DND-41 (cell line): ENCODE data around the gene CTRB2.
A peak's percentile ranks its signal among the peaks of the same experiment; 100 is the strongest.

Experiments
- ATAC-seq: fragments of 200-7000 bp; cut with Tn5 transposase; 3 replicates; pipeline ENCODE4 v1.9.1; 2021; ENCODE audit warnings: low read depth; ENCODE audit not compliant: insufficient read depth
- DNase-seq: peaks from one replicate; pipeline ENCODE4 v3.0.0-alpha.2; 2020
- H2AFZ ChIP-seq: 2 replicates; pipeline ENCODE4 v1.6.0; 2012; ENCODE audit warnings: low read depth, low read length
- H3K27ac ChIP-seq: 2 replicates; pipeline ENCODE4 v1.5.1; 2012; ENCODE audit warnings: low read length, inconsistent platforms
- H3K27me3 ChIP-seq: fragments of 200-600 bp; sonication (generic); 2 replicates; pipeline ENCODE4 v1.6.0; 2012; ENCODE audit warnings: low read length, mild to moderate bottlenecking, inconsistent platforms; ENCODE audit not compliant: insufficient read depth, poor library complexity
- H3K36me3 ChIP-seq: 2 replicates; pipeline ENCODE4 v1.5.1; 2012; ENCODE audit warnings: low read length, inconsistent platforms; ENCODE audit not compliant: insufficient read depth
- H3K4me1 ChIP-seq: 2 replicates; pipeline ENCODE4 v1.5.1; 2012; ENCODE audit warnings: mild to moderate bottlenecking, low read length; ENCODE audit not compliant: insufficient read depth
- H3K4me2 ChIP-seq: 2 replicates; pipeline ENCODE4 v1.6.0; 2012; ENCODE audit warnings: mild to moderate bottlenecking, moderate library complexity, low read length, inconsistent platforms; ENCODE audit not compliant: insufficient read depth
- H3K4me3 ChIP-seq, 2 experiments: fragments of 200-600 bp in 1 of 2; shearing (Covaris generic) in 1 of 2; 2 replicates each; pipeline ENCODE4 v1.5.1; 2012 to 2016; ENCODE audit warnings: inconsistent platforms in 2 of 2, low read length in 2 of 2, mild to moderate bottlenecking in 2 of 2, low read depth in 1 of 2, moderate library complexity in 1 of 2
- H3K79me2 ChIP-seq: 2 replicates; pipeline ENCODE4 v1.6.0; 2012; ENCODE audit warnings: low read length, inconsistent platforms; ENCODE audit not compliant: insufficient read depth
- H3K9ac ChIP-seq: 2 replicates; pipeline ENCODE4 v1.6.0; 2012; ENCODE audit warnings: low read depth, mild to moderate bottlenecking, inconsistent platforms, low read length, moderate library complexity
- H3K9me3 ChIP-seq: 2 replicates; pipeline ENCODE4 v1.5.1; 2012; ENCODE audit warnings: low read length, moderate library complexity, mild to moderate bottlenecking, inconsistent platforms; ENCODE audit not compliant: insufficient read depth, severe bottlenecking
- H4K20me1 ChIP-seq: 2 replicates; pipeline ENCODE4 v1.6.0; 2012; ENCODE audit warnings: low read length; ENCODE audit not compliant: insufficient read depth
- CTCF ChIP-seq: IDR thresholded peaks from 2 replicates; pipeline ENCODE4 v1.5.1; 2012; ENCODE audit warnings: borderline replicate concordance, low read length, moderate library complexity, mild to moderate bottlenecking; ENCODE audit not compliant: poor library complexity, severe bottlenecking; ENCODE audit errors: extremely low read depth
- EZH2 ChIP-seq: IDR thresholded peaks from 3 replicates; pipeline ENCODE4 v1.6.1; 2012; ENCODE audit warnings: borderline replicate concordance, low read depth, mild to moderate bottlenecking, moderate library complexity, low read length, inconsistent platforms; ENCODE audit not compliant: severe bottlenecking

Gene CTRB2

GRCh38 chr16:75181630-75182029 lies 25.3 kb downstream of the CTRB2 start:
- H3K4me2 ChIP-seq: no peak overlapping the region
- H3K79me2 ChIP-seq: no peaks in the 10 kb centered on the region
- H3K27me3 ChIP-seq: no peaks in the 10 kb centered on the region
- no peak overlapping the region for H2AFZ ChIP-seq
- H3K27ac ChIP-seq: no peak overlapping the region
- no peaks in the 10 kb centered on the region for H4K20me1 ChIP-seq
- peaks cover 3% of the 10 kb centered on the region for H3K9me3 ChIP-seq
- TF ChIP-seq CTCF (no peak), EZH2 (no peak)
- DNase-seq (no peak), ATAC-seq (no peak)
- no peaks in the 10 kb centered on the region for H3K36me3 ChIP-seq
- H3K4me1 ChIP-seq: no peaks in the 10 kb centered on the region
- H3K9ac ChIP-seq: no peak overlapping the region
- no peak overlapping the region for H3K4me3 ChIP-seq

GRCh38 chr16:75179208-75179607 lies 27.8 kb downstream of the CTRB2 start:
- Histone ChIP-seq H3K4me3 (no peak overlapping the region), H3K9me3 (peaks cover 13% of the 10 kb centered on the region), H2AFZ (no peak overlapping the region), H3K27me3 (no peaks in the 10 kb centered on the region), H4K20me1 (no peaks in the 10 kb centered on the region), H3K4me1 (no peaks in the 10 kb centered on the region), H3K9ac (no peak overlapping the region), H3K79me2 (no peaks in the 10 kb centered on the region), H3K36me3 (no peaks in the 10 kb centered on the region), H3K4me2 (no peak overlapping the region), H3K27ac (no peak overlapping the region)
- no peak for ATAC-seq
- TF ChIP-seq EZH2: no peak
- TF ChIP-seq CTCF: no peak
- no peak for DNase-seq

GRCh38 chr16:75176926-75177325 lies 30.0 kb downstream of the CTRB2 start:
- no peaks in the 10 kb centered on the region for H3K27me3 ChIP-seq
- H3K36me3 ChIP-seq: no peaks in the 10 kb centered on the region; the same call in 1 of the 2 replicates
- no peaks in the 10 kb centered on the region for H4K20me1 ChIP-seq
- peaks cover 17% of the 10 kb centered on the region for H3K9me3 ChIP-seq
- H3K79me2 ChIP-seq: no peaks in the 10 kb centered on the region
- DNase-seq: no peak
- no peak for TF ChIP-seq CTCF
- TF ChIP-seq EZH2: no peak
- H3K4me3 ChIP-seq: no peak overlapping the region
- ATAC-seq: no peak
- H3K9ac ChIP-seq: no peak overlapping the region
- H2AFZ ChIP-seq: no peak overlapping the region
- H3K27ac ChIP-seq: no peak overlapping the region
- H3K4me1 ChIP-seq: no peaks in the 10 kb centered on the region
- H3K4me2 ChIP-seq: no peak overlapping the region

- DNase-seq (no peak), ATAC-seq (peak; percentile 39; the same call in 2 of the 3 replicates)
- Histone ChIP-seq H3K27me3 (no peaks in the 10 kb centered on the region), H3K4me3 (no peak overlapping the region), H3K4me2 (no peak overlapping the region), H3K9ac (no peak overlapping the region), H4K20me1 (no peaks in the 10 kb centered on the region), H3K36me3 (peaks cover 14% of the 10 kb centered on the region), H3K4me1 (no peaks in the 10 kb centered on the region), H3K79me2 (no peaks in the 10 kb centered on the region), H2AFZ (no peak overlapping the region), H3K9me3 (peaks cover 26% of the 10 kb centered on the region), H3K27ac (no peak overlapping the region)
- TF ChIP-seq CTCF: no peak
- no peak for TF ChIP-seq EZH2
Observed at GRCh38 chr16:75175074-75175473, 31.9 kb downstream of the CTRB2 start.
